KG1 (cell line): ENCODE results near the gene CIITA.

ENCODE experiments used
- DNase-seq: peaks from one replicate; lab custom pipeline; 2025; lab: John Stamatoyannopoulos, UW

The CIITA gene

DNA sequence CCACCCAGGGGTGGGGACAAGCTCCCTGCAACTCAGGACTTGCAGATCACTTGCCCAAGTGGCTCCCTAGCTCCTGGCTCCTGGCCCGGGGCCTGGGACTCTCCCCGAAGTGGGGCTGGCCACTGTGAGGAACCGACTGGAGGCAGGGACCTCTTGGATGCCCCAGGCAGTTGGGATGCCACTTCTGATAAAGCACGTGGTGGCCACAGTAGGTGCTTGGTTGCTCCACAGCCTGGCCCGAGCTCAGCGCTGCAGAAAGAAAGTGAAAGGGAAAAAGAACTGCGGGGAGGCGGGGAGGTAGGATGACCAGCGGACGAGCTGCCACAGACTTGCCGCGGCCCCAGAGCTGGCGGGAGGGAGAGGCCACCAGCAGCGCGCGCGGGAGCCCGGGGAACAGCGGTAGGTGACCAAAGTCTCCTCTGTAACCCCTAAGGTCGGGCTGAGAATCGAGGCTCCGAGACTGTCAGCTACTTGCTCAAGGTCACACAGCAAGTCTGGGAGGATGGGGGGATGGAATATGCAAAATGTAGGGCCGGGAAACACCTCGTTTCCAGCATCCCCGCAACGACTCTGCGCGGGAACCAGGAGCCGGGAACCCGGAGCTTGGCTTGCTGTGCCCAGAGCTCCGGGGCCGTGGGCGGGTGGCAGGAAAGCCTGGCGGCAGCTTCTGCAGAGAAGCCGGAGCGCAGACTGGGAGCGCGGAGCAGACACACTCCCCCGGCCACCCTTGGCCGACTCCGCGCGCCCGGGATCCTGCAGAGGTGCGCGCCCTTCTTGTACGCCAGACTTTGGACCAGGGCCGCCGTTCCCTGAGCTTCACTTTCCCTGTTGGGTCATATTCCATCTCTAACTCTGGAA is 1.9 kb downstream of the CIITA start:
- DNase-seq: no peak

- DNase-seq: no peak
These were observed 2.9 kb downstream of the CIITA start for GRCh38 chr16:10879681-10880589.

- DNase-seq: peak; percentile 39
These were observed 3.8 kb downstream of the CIITA start for GRCh38 chr16:10880594-10881452.

DNA sequence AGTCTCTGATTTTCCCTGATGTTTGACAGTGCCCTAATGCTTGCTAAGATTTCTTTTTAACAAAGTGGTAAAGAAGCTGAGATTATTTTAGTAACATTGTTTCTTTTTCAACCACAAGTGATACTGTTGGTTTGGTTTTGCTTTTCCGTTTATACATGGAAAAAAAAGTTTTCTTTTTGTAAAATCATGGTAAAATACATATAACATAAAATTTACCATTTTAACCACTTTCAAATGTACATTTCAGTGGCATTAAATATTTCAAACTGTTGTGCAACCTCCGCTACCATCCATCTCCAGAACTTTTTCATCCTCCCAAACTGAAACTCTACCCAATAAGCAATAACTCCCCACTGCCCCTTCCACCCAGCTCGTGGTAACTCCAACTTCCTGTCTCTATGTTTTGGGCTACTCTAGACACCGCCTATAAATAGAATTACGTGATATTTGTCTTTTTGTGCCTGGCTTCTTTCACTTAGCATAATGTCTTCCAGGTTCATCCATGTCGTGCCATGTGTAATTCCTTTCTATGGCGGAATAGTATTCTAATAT is 4.6 kb downstream of the CIITA start:
- DNase-seq: no peak

- no peak for DNase-seq
These were observed 6.0 kb downstream of the CIITA start for GRCh38 chr16:10883004-10883403.

- no peak for DNase-seq
These were observed 8.2 kb downstream of the CIITA start for GRCh38 chr16:10885246-10885645.

DNA sequence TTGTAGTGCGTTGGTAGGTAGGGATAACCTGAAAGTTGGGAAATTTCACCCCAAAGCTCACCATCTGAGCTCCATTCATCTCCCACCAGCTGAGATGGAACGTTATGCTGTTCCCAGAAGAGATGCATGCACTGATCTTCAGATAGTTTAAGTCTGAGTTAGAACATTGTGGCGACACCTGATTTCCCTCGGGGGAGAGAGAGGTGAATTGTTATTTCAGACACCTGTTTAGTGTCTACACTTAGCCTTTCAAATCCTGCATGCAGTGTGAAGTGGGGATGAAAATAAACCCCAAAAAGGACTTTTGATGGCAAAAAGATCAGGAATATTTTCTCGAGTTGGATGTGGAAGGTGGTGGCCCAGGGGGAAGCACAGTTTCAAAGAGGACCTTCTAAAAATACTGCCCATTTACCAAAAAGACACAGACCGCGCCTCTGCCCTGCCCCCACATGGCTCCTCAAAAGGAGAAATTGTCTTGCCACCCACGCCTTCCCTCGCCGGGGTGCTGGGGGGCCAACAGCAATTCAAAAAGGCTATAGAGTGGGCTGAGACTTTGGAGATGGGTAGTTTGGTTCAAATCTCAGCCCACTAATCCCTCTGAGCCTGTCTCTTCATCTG is 11.4 kb downstream of the CIITA start:
- no peak for DNase-seq

- no peak for DNase-seq
These were observed 12.9 kb downstream of the CIITA start for GRCh38 chr16:10889855-10890254.

DNA sequence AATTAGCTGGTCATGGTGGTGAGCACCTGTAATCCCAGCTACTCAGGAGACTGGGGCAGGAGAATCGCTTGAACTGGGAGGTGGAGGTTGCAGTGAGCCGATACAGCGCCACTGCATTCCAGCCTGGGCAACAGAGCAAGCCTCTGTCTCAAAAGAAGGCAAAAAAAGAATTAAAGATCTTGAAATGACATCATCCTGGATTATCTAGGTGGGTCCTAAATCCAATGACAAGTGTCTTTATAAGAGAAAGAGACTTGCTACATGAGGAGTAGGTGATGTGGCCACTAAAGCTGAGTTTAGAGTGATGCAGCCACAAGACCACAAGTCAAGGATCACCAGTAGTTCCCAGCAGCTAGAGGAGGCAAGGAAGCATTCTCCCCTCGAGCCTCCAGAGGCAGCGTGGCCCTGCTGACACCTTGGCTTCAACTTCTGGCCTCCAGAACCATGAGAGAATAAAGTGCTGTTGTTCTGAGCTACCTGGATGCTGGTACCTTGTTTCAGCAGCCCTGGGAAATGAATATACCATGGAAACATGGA is 15.8 kb downstream of the CIITA start:
- DNase-seq: no peak

- DNase-seq: no peak
These were observed 18.3 kb downstream of the CIITA start for GRCh38 chr16:10895053-10895946.

DNA sequence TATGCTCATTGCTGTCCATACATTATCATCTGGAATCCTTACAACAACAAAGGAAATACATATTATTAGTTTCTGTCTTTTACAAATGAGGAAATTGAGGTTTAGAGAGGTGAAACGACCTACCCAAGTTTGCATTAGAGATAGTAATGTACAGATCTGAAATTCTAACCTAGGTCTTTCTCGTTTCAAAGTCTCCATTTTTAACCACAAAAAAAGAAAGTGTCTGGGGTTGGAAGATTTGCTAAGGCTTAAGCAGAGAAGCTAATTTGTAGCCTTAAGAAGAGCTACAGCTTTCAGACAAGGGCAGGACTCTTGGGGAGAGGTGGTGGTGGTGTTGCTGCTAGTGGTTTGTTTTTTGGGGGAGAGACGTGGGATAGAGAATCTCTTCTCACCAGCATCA is 19.2 kb downstream of the CIITA start:
- no peak for DNase-seq

- DNase-seq: no peak
These were observed 19.7 kb downstream of the CIITA start for GRCh38 chr16:10896723-10897122.

- DNase-seq: no peak
These were observed 20.1 kb downstream of the CIITA start for GRCh38 chr16:10897134-10897533.

DNA sequence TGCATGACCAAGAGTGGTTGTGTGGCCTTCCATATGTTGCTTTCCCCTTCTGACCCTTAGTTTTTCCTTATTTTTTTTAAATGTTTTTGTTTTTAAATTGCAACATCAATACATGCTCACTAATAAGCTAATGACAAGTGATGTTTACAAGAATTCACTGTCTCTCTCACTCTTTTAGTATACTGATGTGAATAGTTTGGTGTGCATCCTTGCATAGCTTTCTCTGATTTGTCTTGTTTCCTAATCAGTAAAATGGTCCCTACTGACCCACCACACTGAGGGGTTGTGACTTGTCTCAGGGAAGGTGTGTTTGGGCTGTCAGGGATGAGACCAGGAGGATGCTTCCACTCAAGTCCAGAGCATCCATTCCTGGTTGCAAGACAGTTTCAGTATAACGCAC is 26.0 kb downstream of the CIITA start:
- no peak for DNase-seq

DNA sequence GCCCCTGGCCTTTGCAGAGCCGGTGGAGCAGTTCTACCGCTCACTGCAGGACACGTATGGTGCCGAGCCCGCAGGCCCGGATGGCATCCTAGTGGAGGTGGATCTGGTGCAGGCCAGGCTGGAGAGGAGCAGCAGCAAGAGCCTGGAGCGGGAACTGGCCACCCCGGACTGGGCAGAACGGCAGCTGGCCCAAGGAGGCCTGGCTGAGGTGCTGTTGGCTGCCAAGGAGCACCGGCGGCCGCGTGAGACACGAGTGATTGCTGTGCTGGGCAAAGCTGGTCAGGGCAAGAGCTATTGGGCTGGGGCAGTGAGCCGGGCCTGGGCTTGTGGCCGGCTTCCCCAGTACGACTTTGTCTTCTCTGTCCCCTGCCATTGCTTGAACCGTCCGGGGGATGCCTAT is 29.5 kb downstream of the CIITA start:
- DNase-seq: no peak

DNA sequence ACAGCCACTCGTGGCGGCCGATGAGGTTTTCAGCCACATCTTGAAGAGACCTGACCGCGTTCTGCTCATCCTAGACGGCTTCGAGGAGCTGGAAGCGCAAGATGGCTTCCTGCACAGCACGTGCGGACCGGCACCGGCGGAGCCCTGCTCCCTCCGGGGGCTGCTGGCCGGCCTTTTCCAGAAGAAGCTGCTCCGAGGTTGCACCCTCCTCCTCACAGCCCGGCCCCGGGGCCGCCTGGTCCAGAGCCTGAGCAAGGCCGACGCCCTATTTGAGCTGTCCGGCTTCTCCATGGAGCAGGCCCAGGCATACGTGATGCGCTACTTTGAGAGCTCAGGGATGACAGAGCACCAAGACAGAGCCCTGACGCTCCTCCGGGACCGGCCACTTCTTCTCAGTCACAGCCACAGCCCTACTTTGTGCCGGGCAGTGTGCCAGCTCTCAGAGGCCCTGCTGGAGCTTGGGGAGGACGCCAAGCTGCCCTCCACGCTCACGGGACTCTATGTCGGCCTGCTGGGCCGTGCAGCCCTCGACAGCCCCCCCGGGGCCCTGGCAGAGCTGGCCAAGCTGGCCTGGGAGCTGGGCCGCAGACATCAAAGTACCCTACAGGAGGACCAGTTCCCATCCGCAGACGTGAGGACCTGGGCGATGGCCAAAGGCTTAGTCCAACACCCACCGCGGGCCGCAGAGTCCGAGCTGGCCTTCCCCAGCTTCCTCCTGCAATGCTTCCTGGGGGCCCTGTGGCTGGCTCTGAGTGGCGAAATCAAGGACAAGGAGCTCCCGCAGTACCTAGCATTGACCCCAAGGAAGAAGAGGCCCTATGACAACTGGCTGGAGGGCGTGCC is 30.1 kb downstream of the CIITA start:
- DNase-seq: no peak

DNA sequence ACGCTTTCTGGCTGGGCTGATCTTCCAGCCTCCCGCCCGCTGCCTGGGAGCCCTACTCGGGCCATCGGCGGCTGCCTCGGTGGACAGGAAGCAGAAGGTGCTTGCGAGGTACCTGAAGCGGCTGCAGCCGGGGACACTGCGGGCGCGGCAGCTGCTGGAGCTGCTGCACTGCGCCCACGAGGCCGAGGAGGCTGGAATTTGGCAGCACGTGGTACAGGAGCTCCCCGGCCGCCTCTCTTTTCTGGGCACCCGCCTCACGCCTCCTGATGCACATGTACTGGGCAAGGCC is 30.7 kb downstream of the CIITA start:
- DNase-seq: no peak

GRCh38 chr16:10911267-10911666 is 34.3 kb downstream of the CIITA start:
- no peak for DNase-seq

DNA sequence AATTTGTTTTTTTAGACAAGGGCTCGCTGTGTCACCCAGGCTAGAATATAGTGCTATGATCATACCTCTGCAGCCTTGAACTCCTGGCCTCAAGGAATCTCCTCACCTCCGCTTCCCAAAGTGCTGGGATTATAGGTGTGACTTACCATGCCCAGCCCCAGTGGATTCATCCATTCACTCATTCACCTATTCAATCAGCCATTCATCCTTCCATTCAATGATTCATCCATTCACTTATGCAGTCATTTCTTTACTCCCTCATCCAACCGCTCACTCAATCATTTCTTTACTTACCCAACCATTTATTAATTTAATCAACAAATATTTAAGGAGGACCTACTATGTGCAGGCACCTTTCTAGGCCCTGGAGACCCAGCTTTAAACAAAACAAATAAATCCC is 39.5 kb downstream of the CIITA start:
- DNase-seq: no peak
